Measurements from ENCODE around the gene MAPRE2.

The MAPRE2 gene

GRCh38 chr18:35110554-35111485, 69.6 kb downstream of the MAPRE2 start:
- in situ Hi-C loops (cut with MboI; ENCODE audit: low sequenced_read_pairs, unreplicated experiment) = no loop called here
- no peak for DNase-seq (ENCODE audit: low spot score)
- TF ChIP-seq CTCF (IDR thresholded peaks at IDR 0.05; ENCODE audit: borderline replicate concordance, control extremely low read depth, extremely low read depth, insufficient read depth, missing control alignments) = no peak

GRCh38 chr18:35112696-35113095, 71.5 kb downstream of the MAPRE2 start:
- DNase-seq (ENCODE audit: low spot score) = no peak
- in situ Hi-C loops (cut with MboI; ENCODE audit: low sequenced_read_pairs, unreplicated experiment) = no loop called here
- TF ChIP-seq CTCF (IDR thresholded peaks at IDR 0.05; ENCODE audit: borderline replicate concordance, control extremely low read depth, extremely low read depth, insufficient read depth, missing control alignments) = no peak

- no peak for DNase-seq (ENCODE audit: low spot score)
- TF ChIP-seq CTCF (IDR thresholded peaks at IDR 0.05; ENCODE audit: borderline replicate concordance, control extremely low read depth, extremely low read depth, insufficient read depth, missing control alignments) = no peak
- in situ Hi-C loops (cut with MboI; ENCODE audit: low sequenced_read_pairs, unreplicated experiment) = no loop called here
Measured at GRCh38 chr18:35114305-35114704, 73.1 kb downstream of the MAPRE2 start.

GRCh38 chr18:35116784-35117318, 75.6 kb downstream of the MAPRE2 start:
- no peak for TF ChIP-seq CTCF (IDR thresholded peaks at IDR 0.05; ENCODE audit: borderline replicate concordance, control extremely low read depth, extremely low read depth, insufficient read depth, missing control alignments)
- no peak for DNase-seq (ENCODE audit: low spot score)
- in situ Hi-C loops (cut with MboI; ENCODE audit: low sequenced_read_pairs, unreplicated experiment) = no loop called here

- no peak for TF ChIP-seq CTCF (IDR thresholded peaks at IDR 0.05; ENCODE audit: borderline replicate concordance, control extremely low read depth, extremely low read depth, insufficient read depth, missing control alignments)
- no peak for DNase-seq (ENCODE audit: low spot score)
- in situ Hi-C loops (cut with MboI; ENCODE audit: low sequenced_read_pairs, unreplicated experiment) = no loop called here
Measured at GRCh38 chr18:35117372-35117771, 76.2 kb downstream of the MAPRE2 start.

GRCh38 chr18:35117951-35118411, 76.8 kb downstream of the MAPRE2 start:
- DNase-seq (ENCODE audit: low spot score) = no peak
- TF ChIP-seq CTCF (IDR thresholded peaks at IDR 0.05; ENCODE audit: borderline replicate concordance, control extremely low read depth, extremely low read depth, insufficient read depth, missing control alignments) = no peak
- in situ Hi-C loops (cut with MboI; ENCODE audit: low sequenced_read_pairs, unreplicated experiment) = no loop called here
